B cell (primary cell): ENCODE measurements around the gene VASH1. TPM values are rescaled to one million over a fixed set of nuclear protein-coding genes. Genes with fewer than 3 reads are reported as not detected.

ENCODE experiments used
- ATAC-seq: fragments of 200-7000 bp; cut with Tn5 transposase; one replicate; pipeline ENCODE4 v1.10.0; 2021; ENCODE audit warnings: low read depth, mild to moderate bottlenecking, moderate number of reproducible peaks, moderate library complexity
- CTCF ChIA-PET: fragments of 350-600 bp; sonication (Branson Sonifier 250); formaldehyde crosslinking; loops from one replicate; lab custom pipeline; 2021; ENCODE audit warnings: antibody characterized with exemption, inconsistent platforms; lab: Charles Lee
- POLR2A ChIA-PET: fragments of 350-600 bp; sonication (Branson Sonifier 250); formaldehyde crosslinking; loops from one replicate; lab custom pipeline; 2021; ENCODE audit warnings: antibody characterized with exemption; lab: Charles Lee
- DNase-seq: peaks from one replicate; pipeline ENCODE4 v3.0.0; 2013
- H2AFZ ChIP-seq: 2 replicates; pipeline ENCODE4 v1.6.1; 2012; ENCODE audit warnings: mild to moderate bottlenecking, low read depth, low read length; ENCODE audit not compliant: insufficient read depth, poor library complexity, severe bottlenecking
- H3K27ac ChIP-seq, 2 donors: 1 replicate in 1 of 2; 2 replicates in 1 of 2; pipeline ENCODE4 v1.5.1; 2012 to 2013; ENCODE audit warnings: low read length in 2 of 2, mild to moderate bottlenecking in 2 of 2, moderate library complexity in 1 of 2
- H3K27me3 ChIP-seq, 4 experiments: fragments of 200-600 bp in 1 of 4; sonication (generic) in 1 of 4; replicated peaks in 1 of 4; 1 replicate in 2 of 4; 2 replicates in 2 of 4; pipeline versions ENCODE4 v1.6.1 to v1.7.0; 2013 to 2016; ENCODE audit warnings: low read length in 3 of 4, mild to moderate bottlenecking in 2 of 4, mixed read lengths in 1 of 4, moderate library complexity in 1 of 4; ENCODE audit not compliant: insufficient read depth in 4 of 4, control insufficient read depth in 3 of 4; ENCODE audit errors: control extremely low read depth in 1 of 4
- H3K36me3 ChIP-seq, 2 experiments: replicated peaks in 1 of 2; 1 replicate in 1 of 2; 2 replicates in 1 of 2; pipeline versions ENCODE4 v1.6.1 to v1.7.1; 2013; ENCODE audit warnings: low read length in 1 of 2; ENCODE audit not compliant: insufficient read depth in 2 of 2, control insufficient read depth in 1 of 2; ENCODE audit errors: control extremely low read depth in 1 of 2, extremely low read depth in 1 of 2
- H3K4me1 ChIP-seq, 2 donors: fragments of 200-600 bp in 1 of 2; sonication (generic) in 1 of 2; 1 replicate in 1 of 2; 2 replicates in 1 of 2; pipeline versions ENCODE4 v1.5.1 to v1.6.1; 2013 to 2017; ENCODE audit warnings: low read length in 2 of 2; ENCODE audit not compliant: control insufficient read depth in 2 of 2, insufficient read depth in 2 of 2
- H3K4me2 ChIP-seq: replicated peaks from 2 replicates; pipeline ENCODE3; 2012; ENCODE audit warnings: mild to moderate bottlenecking, low read depth, low read length; ENCODE audit not compliant: poor library complexity, severe bottlenecking
- H3K4me3 ChIP-seq, 5 experiments: fragments of 200-600 bp in 1 of 5; sonication (generic) in 1 of 5; 1 replicate in 3 of 5; 2 replicates in 2 of 5; pipeline versions ENCODE4 v1.5.1 to v1.7.0; 2011 to 2016; ENCODE audit warnings: low read length in 4 of 5, mild to moderate bottlenecking in 4 of 5, low read depth in 2 of 5, control low read depth in 1 of 5, moderate library complexity in 1 of 5; ENCODE audit not compliant: insufficient read depth in 1 of 5; ENCODE audit errors: control extremely low read depth in 1 of 5, extremely low read depth in 1 of 5
- H3K79me2 ChIP-seq: fragments of 200-600 bp; sonication (generic); one replicate; pipeline ENCODE4 v1.6.0; 2016; ENCODE audit warnings: low read length; ENCODE audit not compliant: control insufficient read depth, insufficient read depth
- H3K9ac ChIP-seq: fragments of 200-600 bp; sonication (generic); 2 replicates; pipeline ENCODE4 v1.6.1; 2017; ENCODE audit warnings: mild to moderate bottlenecking, low read length, moderate library complexity
- H3K9me3 ChIP-seq, 3 donors: one replicate each; pipeline versions ENCODE4 v1.6.1 to v1.7.1; 2013; ENCODE audit warnings: low read length in 2 of 3; ENCODE audit not compliant: control insufficient read depth in 2 of 3, insufficient read depth in 1 of 3; ENCODE audit errors: control extremely low read depth in 1 of 3
- H4K20me1 ChIP-seq: 2 replicates; pipeline ENCODE4 v1.6.0; 2012; ENCODE audit warnings: mild to moderate bottlenecking, low read length; ENCODE audit not compliant: insufficient read depth, control insufficient read depth, poor library complexity, severe bottlenecking
- H3K27ac Mint-ChIP-seq: one replicate; pipeline ENCODE4 v1.8.0; 2021; ENCODE audit warnings: mixed read lengths
- H3K27me3 Mint-ChIP-seq: one replicate; pipeline ENCODE4 v1.8.0; 2021; ENCODE audit warnings: mixed read lengths
- H3K4me1 Mint-ChIP-seq: one replicate; pipeline ENCODE4 v1.8.0; 2021; ENCODE audit warnings: mixed read lengths
- H3K4me3 Mint-ChIP-seq: one replicate; pipeline ENCODE4 v1.8.0; 2021; ENCODE audit warnings: mixed read lengths
- H3K9me3 Mint-ChIP-seq: one replicate; pipeline ENCODE4 v1.8.0; 2022; ENCODE audit warnings: mixed read lengths; ENCODE audit not compliant: insufficient read depth
- EZH2 ChIP-seq: IDR thresholded peaks from 2 replicates; pipeline ENCODE4 v1.6.1; 2012; ENCODE audit warnings: borderline replicate concordance, low read depth, mild to moderate bottlenecking, moderate library complexity, low read length; ENCODE audit not compliant: insufficient read depth, poor library complexity, severe bottlenecking
- WGBS: methylation state at CpG from one replicate; pipeline ENCODE4 v1.1.5; 2013; ENCODE audit warnings: missing lambda C conversion rate; ENCODE audit not compliant: insufficient coverage; 5-methylcytosine and 5-hydroxymethylcytosine counted together
- intact Hi-C: fragments of 100-400 bp; cut with micrococcal nuclease; formaldehyde crosslinking; loops from one replicate; pipeline ENCODE4 v1.10.0; 2022
- polyA plus RNA-seq: library from polyadenylated mRNA; depleted of rRNA; stranded (reverse); fragments of >200 nt; gene quantifications from 2 replicates; pipeline ENCODE4 v1.2.3, GENCODE V29; 2012
- total RNA-seq, 2 donors: library from RNA; stranded (reverse); fragments of 120-200 nt in 1 of 2; gene quantifications; 1 replicate in 1 of 2; 2 replicates in 1 of 2; pipeline versions ENCODE4 v1.2.3 to v1.2.4, GENCODE V29; 2013 to 2022
- TF ChIP-seq, protein P1 (sequence below): fragments of 200-600 bp; IDR thresholded peaks from one replicate; pipeline ENCODE4 v1.8.0; 2022; ENCODE audit warnings: antibody characterized with exemption, mild to moderate bottlenecking

The VASH1 gene
- total and polyA plus RNA-seq, 2 donors (not counting 1 experiment from before 2014, with no cell fraction given), result 0.60 to 2.7 TPM

DNA sequence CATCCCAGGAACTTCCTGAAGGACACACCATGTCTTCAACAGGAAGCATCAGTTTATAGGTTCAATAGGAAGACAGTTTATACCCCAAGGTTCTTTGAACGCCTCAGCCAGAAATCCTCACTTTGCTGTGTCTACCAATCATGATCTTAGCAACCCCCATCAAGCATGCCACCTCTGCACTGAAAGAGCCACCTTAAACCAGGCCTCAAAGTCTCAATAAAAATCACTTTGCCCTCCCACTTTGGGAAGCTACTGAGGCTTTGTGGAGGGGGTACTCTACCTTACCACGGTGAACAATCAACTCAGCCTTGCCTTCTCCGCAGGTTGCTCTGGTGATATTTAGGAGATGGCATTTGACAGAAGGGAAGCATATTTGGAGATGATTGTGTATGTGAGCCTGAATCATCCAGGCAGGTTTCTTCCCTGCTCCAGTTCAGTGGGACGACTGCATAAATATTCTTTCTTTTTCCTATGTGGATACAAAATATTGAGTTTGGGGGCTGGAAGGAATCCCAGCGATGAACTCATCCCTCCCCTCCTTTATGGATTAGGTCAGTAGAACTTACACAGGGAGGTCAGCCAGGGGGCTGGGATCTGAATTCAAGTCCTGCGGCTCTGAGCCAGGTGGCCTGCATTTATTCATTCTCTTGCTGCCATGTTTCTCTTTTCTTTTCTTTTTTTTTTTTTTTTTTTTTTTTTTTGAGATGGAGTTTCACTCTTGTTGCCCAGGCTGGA, 42.8 kb upstream of the VASH1 start:
- CTCF ChIA-PET, result interaction anchor here (0.6 to 1.8 kb wide), 3 partner anchors 8 to 12 kb away, joined by 3 to 13 read pairs (median 4); no protein-coding TSS in a partner anchor

DNA sequence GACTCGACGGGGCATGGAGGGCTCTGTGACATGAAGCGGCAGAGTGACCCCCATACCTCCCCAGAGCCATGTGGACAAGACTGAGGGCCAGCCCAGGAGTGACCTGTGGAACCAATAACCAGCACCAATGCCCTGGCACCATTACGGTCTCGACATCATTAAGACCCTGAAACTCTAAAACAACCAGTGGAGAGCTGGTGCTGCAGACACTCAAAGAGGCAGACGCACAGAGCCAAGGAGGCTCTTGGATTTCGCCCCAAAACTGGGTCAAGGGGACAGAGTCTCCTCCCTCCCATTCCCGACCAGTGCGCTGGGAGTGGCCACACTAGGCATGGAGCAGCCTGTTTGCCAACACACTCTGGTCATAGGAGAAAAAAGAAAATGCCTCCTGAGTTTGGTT, 41.6 kb upstream of the VASH1 start:
- Histone ChIP-seq H4K20me1 (no peaks in the 10 kb centered on the region), H3K4me2 (no peak overlapping the region), H2AFZ (no peak overlapping the region), H3K27ac (no peak overlapping the region), H3K27me3 (no peaks in the 10 kb centered on the region), H3K9ac (no peak overlapping the region), H3K4me3 (no peak overlapping the region), H3K79me2 (no peaks in the 10 kb centered on the region), H3K36me3 (no peaks in the 10 kb centered on the region), H3K4me1 (peaks cover 0 to 32% of the 10 kb centered on the region in 2 donors), H3K9me3 (no peaks in the 10 kb centered on the region)
- no peak for DNase-seq
- no peak overlapping the region for H3K4me3 Mint-ChIP-seq
- H3K27me3 Mint-ChIP-seq, result no peaks in the 10 kb centered on the region
- ChIA-PET POLR2A (no interaction called here), CTCF (interaction anchor here (1.8 kb wide), 1 partner anchor 9 kb away, joined by 13 read pairs; no protein-coding TSS in a partner anchor)
- H3K4me1 Mint-ChIP-seq, result peaks cover 21% of the 10 kb centered on the region
- 97% methylated on average over 6 of the region's 9 CpGs for WGBS
- intact Hi-C loops, result no loop called here
- H3K27ac Mint-ChIP-seq, result no peak overlapping the region
- ATAC-seq, result no peak
- TF ChIP-seq EZH2, result no peak
- TF ChIP-seq, protein P1, sequence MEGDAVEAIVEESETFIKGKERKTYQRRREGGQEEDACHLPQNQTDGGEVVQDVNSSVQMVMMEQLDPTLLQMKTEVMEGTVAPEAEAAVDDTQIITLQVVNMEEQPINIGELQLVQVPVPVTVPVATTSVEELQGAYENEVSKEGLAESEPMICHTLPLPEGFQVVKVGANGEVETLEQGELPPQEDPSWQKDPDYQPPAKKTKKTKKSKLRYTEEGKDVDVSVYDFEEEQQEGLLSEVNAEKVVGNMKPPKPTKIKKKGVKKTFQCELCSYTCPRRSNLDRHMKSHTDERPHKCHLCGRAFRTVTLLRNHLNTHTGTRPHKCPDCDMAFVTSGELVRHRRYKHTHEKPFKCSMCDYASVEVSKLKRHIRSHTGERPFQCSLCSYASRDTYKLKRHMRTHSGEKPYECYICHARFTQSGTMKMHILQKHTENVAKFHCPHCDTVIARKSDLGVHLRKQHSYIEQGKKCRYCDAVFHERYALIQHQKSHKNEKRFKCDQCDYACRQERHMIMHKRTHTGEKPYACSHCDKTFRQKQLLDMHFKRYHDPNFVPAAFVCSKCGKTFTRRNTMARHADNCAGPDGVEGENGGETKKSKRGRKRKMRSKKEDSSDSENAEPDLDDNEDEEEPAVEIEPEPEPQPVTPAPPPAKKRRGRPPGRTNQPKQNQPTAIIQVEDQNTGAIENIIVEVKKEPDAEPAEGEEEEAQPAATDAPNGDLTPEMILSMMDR, result no peak
- no peaks in the 10 kb centered on the region for H3K9me3 Mint-ChIP-seq

More for the DNA sequence above, 42.8 kb upstream of the VASH1 start:
- Histone ChIP-seq H3K27ac (no peak overlapping the region), H3K9me3 (no peaks in the 10 kb centered on the region), H3K4me2 (no peak overlapping the region), H3K9ac (no peak overlapping the region), H3K27me3 (no peaks in the 10 kb centered on the region), H2AFZ (no peak overlapping the region), H3K36me3 (no peaks in the 10 kb centered on the region), H3K4me1 (peaks cover 0 to 32% of the 10 kb centered on the region in 2 donors), H3K4me3 (no peak overlapping the region), H4K20me1 (no peaks in the 10 kb centered on the region), H3K79me2 (no peaks in the 10 kb centered on the region)
- H3K4me1 Mint-ChIP-seq, result peaks cover 21% of the 10 kb centered on the region
- 100% methylated on average over 2 of the region's 6 CpGs for WGBS
- no peak overlapping the region for H3K4me3 Mint-ChIP-seq
- no peaks in the 10 kb centered on the region for H3K9me3 Mint-ChIP-seq
- intact Hi-C loops, result no loop called here
- TF ChIP-seq EZH2, result no peak
- TF ChIP-seq, protein P1, result no peak
- peaks cover 5% of the 10 kb centered on the region for H3K27me3 Mint-ChIP-seq
- no peak for ATAC-seq
- POLR2A ChIA-PET, result no interaction called here
- H3K27ac Mint-ChIP-seq, result no peak overlapping the region
- DNase-seq, result no peak
